Uterus (tissue), 4 donors: Measurements from ENCODE around the gene FMNL2. TPM values are rescaled to one million over a fixed set of nuclear protein-coding genes. Genes with fewer than 3 reads are reported as not detected.

Experiments used
- DNase-seq, 2 donors: peaks; one replicate each; pipeline ENCODE4 v3.0.0-alpha.2; 2019 to 2020
- H3K27ac ChIP-seq, 2 donors: fragments of 200-600 bp; sonication (generic); 1 replicate in 1 of 2; 2 replicates in 1 of 2; pipeline ENCODE4 v1.5.1; 2016 to 2018
- H3K27me3 ChIP-seq, 2 donors: fragments of 200-600 bp; sonication (generic); one replicate each; pipeline ENCODE4 v1.5.1; 2018 to 2019; ENCODE audit warnings: control low read depth in 1 of 2
- H3K36me3 ChIP-seq, 2 donors: fragments of 200-600 bp; sonication (generic); one replicate each; pipeline ENCODE4 v1.5.1; 2019; ENCODE audit warnings: control low read depth in 1 of 2
- H3K4me1 ChIP-seq, 2 donors: fragments of 200-600 bp; sonication (generic); one replicate each; pipeline ENCODE4 v1.5.1; 2018 to 2019; ENCODE audit warnings: control low read depth in 1 of 2
- H3K4me3 ChIP-seq, 2 donors: fragments of 200-600 bp; sonication (generic); 1 replicate in 1 of 2; 2 replicates in 1 of 2; pipeline ENCODE4 v1.5.1; 2018 to 2019; ENCODE audit warnings: mild to moderate bottlenecking in 1 of 2
- H3K9me3 ChIP-seq, 2 donors: fragments of 200-600 bp; sonication (generic); one replicate each; pipeline ENCODE4 v1.5.1; 2019; ENCODE audit warnings: control low read depth in 1 of 2
- POLR2A ChIP-seq, 2 donors: fragments of 450-650 bp; IDR thresholded peaks; one replicate each; pipeline ENCODE4 v1.6.1; 2016; ENCODE audit warnings: antibody characterized with exemption in 2 of 2, mild to moderate bottlenecking in 1 of 2, moderate library complexity in 1 of 2
- intact Hi-C: fragments of 100-400 bp; cut with DNase I; formaldehyde crosslinking; loops from one replicate; pipeline ENCODE4 v1.15.1; 2023; ENCODE audit warnings: low total_unique reads
- total RNA-seq, 4 donors: library from RNA; depleted of rRNA in 3 of 4; stranded (reverse); fragments of >200 nt in 3 of 4; gene quantifications; one replicate each; pipeline versions ENCODE4 v1.1.0 to v1.2.4, GENCODE V29; 2014 to 2023
- TF ChIP-seq, protein P1 (sequence below), 4 experiments: fragments of 200-600 bp in 2 of 4; fragments of 450-650 bp in 2 of 4; sonication (generic) in 2 of 4; IDR thresholded peaks; one replicate each; pipeline ENCODE4 v1.5.1; 2016 to 2019; ENCODE audit warnings: antibody characterized with exemption in 4 of 4, mild to moderate bottlenecking in 2 of 4, moderate library complexity in 1 of 4
- donor health status: DM: yes; HTN: yes; CAD: no.

Gene FMNL2
- total RNA-seq, 4 donors from 2014 or later: 10.0 to 66.9 (median 33.4) TPM

DNA sequence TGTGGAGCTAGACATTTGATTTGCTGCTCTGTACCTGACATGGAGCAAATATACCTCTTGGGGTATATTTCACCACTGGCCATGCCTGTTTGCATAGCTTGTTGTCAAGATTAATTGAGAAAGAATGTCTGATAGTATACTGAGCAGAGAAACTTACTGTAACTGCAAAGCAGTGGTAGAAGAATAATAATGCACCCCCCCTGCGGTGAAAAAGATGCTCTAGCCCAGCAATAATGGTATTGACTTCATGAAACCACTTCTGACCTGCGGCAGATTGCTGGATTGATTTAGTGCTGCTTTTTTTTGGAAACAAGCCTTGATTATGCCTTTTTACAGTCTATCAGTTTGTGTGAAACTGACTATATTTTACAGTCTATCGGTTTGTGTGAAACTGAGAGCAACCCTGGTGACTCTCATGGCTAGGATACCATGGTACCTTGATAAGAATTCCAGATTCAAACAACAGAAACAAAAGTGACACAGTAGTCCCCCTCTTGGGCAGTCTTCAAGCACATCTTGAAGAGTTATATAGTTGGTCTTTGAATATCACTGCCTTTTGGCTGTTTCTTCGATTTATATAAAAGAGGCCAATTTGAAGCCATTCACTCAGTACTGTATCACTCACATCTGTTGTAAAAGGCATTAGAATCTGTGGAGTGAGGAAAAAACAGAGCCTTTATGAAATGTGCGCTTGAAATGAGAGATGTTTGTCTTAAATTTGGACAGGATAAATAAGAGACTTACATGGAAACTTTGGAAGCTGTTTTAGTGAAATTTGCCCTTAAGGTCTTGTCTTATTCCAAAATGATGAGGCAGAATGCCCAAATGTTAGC, 102.5 kb downstream of the FMNL2 start:
- intact Hi-C loops: no loop called here
- DNase-seq: no peak
- Histone ChIP-seq H3K4me3 (no peak overlapping the region), H3K4me1 (no peaks in the 10 kb centered on the region), H3K27ac (no peak overlapping the region), H3K27me3 (no peaks in the 10 kb centered on the region), H3K9me3 (no peaks in the 10 kb centered on the region), H3K36me3 (no peaks in the 10 kb centered on the region)
- TF ChIP-seq, protein P1, sequence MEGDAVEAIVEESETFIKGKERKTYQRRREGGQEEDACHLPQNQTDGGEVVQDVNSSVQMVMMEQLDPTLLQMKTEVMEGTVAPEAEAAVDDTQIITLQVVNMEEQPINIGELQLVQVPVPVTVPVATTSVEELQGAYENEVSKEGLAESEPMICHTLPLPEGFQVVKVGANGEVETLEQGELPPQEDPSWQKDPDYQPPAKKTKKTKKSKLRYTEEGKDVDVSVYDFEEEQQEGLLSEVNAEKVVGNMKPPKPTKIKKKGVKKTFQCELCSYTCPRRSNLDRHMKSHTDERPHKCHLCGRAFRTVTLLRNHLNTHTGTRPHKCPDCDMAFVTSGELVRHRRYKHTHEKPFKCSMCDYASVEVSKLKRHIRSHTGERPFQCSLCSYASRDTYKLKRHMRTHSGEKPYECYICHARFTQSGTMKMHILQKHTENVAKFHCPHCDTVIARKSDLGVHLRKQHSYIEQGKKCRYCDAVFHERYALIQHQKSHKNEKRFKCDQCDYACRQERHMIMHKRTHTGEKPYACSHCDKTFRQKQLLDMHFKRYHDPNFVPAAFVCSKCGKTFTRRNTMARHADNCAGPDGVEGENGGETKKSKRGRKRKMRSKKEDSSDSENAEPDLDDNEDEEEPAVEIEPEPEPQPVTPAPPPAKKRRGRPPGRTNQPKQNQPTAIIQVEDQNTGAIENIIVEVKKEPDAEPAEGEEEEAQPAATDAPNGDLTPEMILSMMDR (IDR thresholded peaks at IDR 0.05): no peak
- no peak for TF ChIP-seq POLR2A (IDR thresholded peaks at IDR 0.05)

GRCh38 chr2:152440049-152440448, 105.1 kb downstream of the FMNL2 start:
- Histone ChIP-seq H3K36me3 (no peaks in the 10 kb centered on the region), H3K4me1 (no peaks in the 10 kb centered on the region), H3K27ac (no peak overlapping the region), H3K4me3 (no peak overlapping the region), H3K9me3 (no peaks in the 10 kb centered on the region), H3K27me3 (no peaks in the 10 kb centered on the region)
- intact Hi-C loops: no loop called here
- TF ChIP-seq, protein P1 (IDR thresholded peaks at IDR 0.05): no peak
- no peak for TF ChIP-seq POLR2A (IDR thresholded peaks at IDR 0.05)
- no peak for DNase-seq

GRCh38 chr2:152440460-152440859, 105.5 kb downstream of the FMNL2 start:
- Histone ChIP-seq H3K36me3 (no peaks in the 10 kb centered on the region), H3K4me1 (no peaks in the 10 kb centered on the region), H3K4me3 (no peak overlapping the region), H3K9me3 (no peaks in the 10 kb centered on the region), H3K27ac (no peak overlapping the region), H3K27me3 (no peaks in the 10 kb centered on the region)
- no peak for DNase-seq
- intact Hi-C loops: no loop called here
- TF ChIP-seq, protein P1 (IDR thresholded peaks at IDR 0.05): no peak
- no peak for TF ChIP-seq POLR2A (IDR thresholded peaks at IDR 0.05)

- DNase-seq: no peak
- Histone ChIP-seq H3K36me3 (no peaks in the 10 kb centered on the region), H3K4me1 (no peaks in the 10 kb centered on the region), H3K27me3 (no peaks in the 10 kb centered on the region), H3K4me3 (no peak overlapping the region), H3K27ac (no peak overlapping the region), H3K9me3 (no peaks in the 10 kb centered on the region)
- TF ChIP-seq, protein P1 (IDR thresholded peaks at IDR 0.05): no peak
- TF ChIP-seq POLR2A (IDR thresholded peaks at IDR 0.05): no peak
- intact Hi-C loops: no loop called here
These were observed 107.0 kb downstream of the FMNL2 start for GRCh38 chr2:152441961-152442360.

DNA sequence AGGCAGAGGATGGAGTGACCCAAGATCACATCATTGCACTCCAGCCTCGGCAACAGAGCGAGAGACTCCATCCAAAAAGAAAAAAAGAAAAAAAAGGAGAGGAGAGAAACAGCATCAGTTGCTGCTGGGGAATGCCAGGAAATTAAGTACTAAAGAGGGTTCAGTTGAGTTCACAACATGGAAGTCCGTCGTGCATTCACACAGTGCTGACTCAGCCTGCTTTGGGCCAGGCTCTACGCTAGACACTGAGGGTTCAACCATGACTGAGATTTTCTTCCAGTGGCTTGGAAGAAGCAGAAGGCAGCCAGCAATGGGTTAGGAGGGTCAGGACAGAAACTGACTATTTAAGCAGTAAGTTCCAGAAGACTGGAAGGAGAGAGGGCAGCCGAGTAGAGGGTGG, 108.8 kb downstream of the FMNL2 start:
- Histone ChIP-seq H3K27ac (no peak overlapping the region), H3K9me3 (no peaks in the 10 kb centered on the region), H3K36me3 (no peaks in the 10 kb centered on the region), H3K4me1 (no peaks in the 10 kb centered on the region), H3K4me3 (no peak overlapping the region), H3K27me3 (no peaks in the 10 kb centered on the region)
- intact Hi-C loops: no loop called here
- no peak for DNase-seq
- TF ChIP-seq, protein P1 (IDR thresholded peaks at IDR 0.05): no peak
- TF ChIP-seq POLR2A (IDR thresholded peaks at IDR 0.05): no peak
